Calu3 (cell line): ENCODE results near the gene LAG3. TPM values are rescaled to one million over a fixed set of nuclear protein-coding genes. Genes with fewer than 3 reads are reported as not detected.
A peak's percentile ranks its signal among the peaks of the same experiment; 100 is the strongest.

Experiments used
- BruUV-seq: library from RNA; stranded (reverse); fragments of 400-500 nt; replicated peaks from 2 replicates; lab custom pipeline; 2021; lab: Mats Ljungman, UMichigan
- CTCF ChIA-PET: fragments of 300-600 bp; sonication (Branson Sonifier 250); formaldehyde crosslinking; loops from one replicate; lab custom pipeline; 2022; ENCODE audit warnings: antibody characterized with exemption; lab: Charles Lee
- DNase-seq: peaks from one replicate; pipeline ENCODE4 v3.0.0; 2022
- H3K27ac Mint-ChIP-seq: one replicate; pipeline ENCODE4 v1.8.0; 2022; ENCODE audit warnings: mixed read lengths; ENCODE audit not compliant: unreplicated experiment
- H3K27me3 Mint-ChIP-seq: one replicate; pipeline ENCODE4 v1.8.0; 2022; ENCODE audit warnings: mixed read lengths; ENCODE audit not compliant: unreplicated experiment
- H3K36me3 Mint-ChIP-seq: one replicate; pipeline ENCODE4 v1.8.0; 2022; ENCODE audit warnings: mild to moderate bottlenecking, moderate library complexity, mixed read lengths; ENCODE audit not compliant: insufficient read depth, unreplicated experiment
- H3K4me1 Mint-ChIP-seq: one replicate; pipeline ENCODE4 v1.8.0; 2022; ENCODE audit warnings: mild to moderate bottlenecking, low read depth, mixed read lengths; ENCODE audit not compliant: unreplicated experiment
- H3K4me3 Mint-ChIP-seq: one replicate; pipeline ENCODE4 v1.8.0; 2022; ENCODE audit warnings: mild to moderate bottlenecking, low read depth, moderate library complexity, mixed read lengths; ENCODE audit not compliant: unreplicated experiment
- H3K9me3 Mint-ChIP-seq: one replicate; pipeline ENCODE4 v1.8.0; 2022; ENCODE audit warnings: low read depth, mixed read lengths; ENCODE audit not compliant: unreplicated experiment
- CTCF ChIP-seq: fragments of 200-600 bp; IDR thresholded peaks from one replicate; pipeline ENCODE4 v1.8.0; 2022; ENCODE audit warnings: antibody characterized with exemption; ENCODE audit not compliant: unreplicated experiment
- intact Hi-C: fragments of 100-400 bp; cut with micrococcal nuclease; formaldehyde crosslinking; loops from one replicate; pipeline ENCODE4 v1.10.0; 2022; ENCODE audit not compliant: unreplicated experiment
- total RNA-seq: library from RNA; stranded (reverse); gene quantifications from 2 replicates; pipeline ENCODE4 v1.2.3, GENCODE V29; 2022

The LAG3 gene
- total RNA-seq, 1 experiment from 2014 or later, result not detected

DNA sequence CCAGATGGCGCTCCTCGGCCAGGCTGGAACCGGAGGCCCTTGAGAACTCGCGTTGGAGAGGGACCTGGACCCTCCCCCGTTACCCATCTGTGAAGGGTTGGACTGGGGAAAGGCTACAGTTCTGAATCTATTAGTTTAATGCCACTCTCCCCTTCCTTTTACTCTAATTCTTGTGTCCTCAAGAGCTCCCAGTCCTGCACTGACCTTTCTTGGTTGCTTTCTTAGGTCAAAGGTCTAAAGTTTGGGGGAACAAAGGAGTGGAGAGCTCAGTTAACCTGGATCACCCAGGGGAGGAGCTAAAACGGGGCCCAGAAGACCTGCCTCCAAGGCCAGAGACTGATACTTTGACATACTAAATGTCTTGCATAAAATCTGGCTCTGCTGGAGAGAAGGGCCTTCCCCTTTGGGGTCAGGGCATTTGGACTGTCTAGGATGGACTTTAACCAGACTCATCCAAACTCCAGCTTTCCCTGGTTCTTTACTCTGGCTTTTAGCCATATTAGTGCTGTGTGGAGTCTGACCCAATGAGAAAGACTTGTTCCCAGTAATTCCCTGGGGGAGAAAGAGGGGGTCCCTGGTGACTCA lies 18.5 kb upstream of the LAG3 start:
- no TSS peak for BruUV-seq

DNA sequence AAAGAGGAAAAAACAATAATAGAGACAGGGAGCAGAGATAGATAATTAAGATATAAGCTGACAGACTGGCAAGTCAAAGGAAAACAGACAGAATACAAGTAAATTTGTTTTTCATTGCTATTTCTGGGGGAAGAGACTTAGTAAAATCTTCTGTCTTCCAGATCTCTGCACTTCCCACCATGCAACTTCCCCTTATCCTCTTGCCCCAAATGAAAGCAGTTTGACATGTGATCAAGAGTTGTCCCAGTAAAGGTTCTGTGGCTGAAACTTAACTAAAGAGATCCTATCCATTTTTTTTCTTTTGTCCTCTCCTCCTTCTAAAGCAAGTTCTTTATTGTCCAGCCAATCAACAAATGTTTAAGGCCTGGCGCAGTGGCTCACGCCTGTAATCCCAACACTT lies 17.9 kb upstream of the LAG3 start:
- Mint-ChIP-seq H3K4me3 (no peak overlapping the region), H3K27me3 (peaks cover 34% of the 10 kb centered on the region), H3K27ac (no peak overlapping the region), H3K36me3 (peaks cover 29% of the 10 kb centered on the region), H3K9me3 (no peaks in the 10 kb centered on the region), H3K4me1 (peaks cover 7% of the 10 kb centered on the region)
- no peak for TF ChIP-seq CTCF
- no TSS peak for BruUV-seq
- CTCF ChIA-PET, result interaction anchor here (1.5 to 2.7 kb wide), 3 partner anchors 12 to 71 kb away, joined by 5 to 24 read pairs (median 7); partner anchors contain the start of gene PTMS
- no peak for DNase-seq
- intact Hi-C loops, result no loop called here

More for the DNA sequence above, 18.5 kb upstream of the LAG3 start:
- no peak for DNase-seq
- Mint-ChIP-seq H3K36me3 (peaks cover 35% of the 10 kb centered on the region), H3K4me3 (peak overlapping the region; percentile 98), H3K4me1 (peaks cover 7% of the 10 kb centered on the region), H3K27me3 (peaks cover 29% of the 10 kb centered on the region), H3K9me3 (no peaks in the 10 kb centered on the region), H3K27ac (peak overlapping the region; percentile 88)
- intact Hi-C loops, result loop anchor here (2.0 kb wide), 2 partner anchors 25 to 81 kb away; no protein-coding TSS in a partner anchor
- CTCF ChIA-PET, result interaction anchor here (0.9 to 2.7 kb wide), 8 partner anchors 13 to 98 kb away, joined by 4 to 24 read pairs (median 6); partner anchors contain the start of genes CDCA3, COPS7A, PTMS and USP5
- TF ChIP-seq CTCF, result no peak

DNA sequence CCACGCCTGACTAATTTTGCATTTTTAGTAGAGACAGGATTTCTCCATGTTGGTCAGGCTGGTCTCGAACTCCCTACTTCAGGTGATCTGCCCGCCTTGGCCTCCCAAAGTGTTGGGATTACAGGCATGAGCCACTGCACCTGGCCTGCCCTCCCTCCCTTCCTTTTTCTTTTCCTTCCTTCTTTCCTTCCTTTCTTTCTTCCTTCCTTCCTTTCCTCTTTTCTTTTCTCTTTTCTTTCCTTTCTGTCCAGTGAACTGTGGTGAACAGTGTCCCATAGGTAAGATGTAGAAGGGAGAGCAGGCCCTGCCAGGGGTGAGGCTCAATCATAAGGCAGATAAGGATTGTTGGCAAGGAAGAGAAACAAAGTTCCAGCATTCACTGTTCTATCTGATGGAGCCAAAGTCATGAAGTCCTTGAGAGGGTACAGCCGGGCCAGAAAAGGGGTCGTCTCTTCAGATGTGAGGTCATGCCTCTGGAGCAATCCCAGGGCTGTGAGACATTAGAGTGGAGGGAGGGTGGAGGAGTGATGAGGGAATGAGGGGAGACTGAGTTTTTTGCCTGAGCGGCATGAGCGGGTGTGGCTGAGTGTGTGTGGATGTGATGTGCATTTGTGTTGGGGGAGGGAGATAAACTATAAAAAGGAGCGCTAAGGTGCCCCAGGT lies 15.2 kb upstream of the LAG3 start:
- no peak for TF ChIP-seq CTCF
- CTCF ChIA-PET, result no interaction called here
- Mint-ChIP-seq H3K36me3 (peaks cover 17% of the 10 kb centered on the region), H3K4me3 (no peak overlapping the region), H3K9me3 (no peaks in the 10 kb centered on the region), H3K4me1 (peaks cover 9% of the 10 kb centered on the region), H3K27ac (no peak overlapping the region), H3K27me3 (peaks cover 44% of the 10 kb centered on the region)
- DNase-seq, result no peak
- BruUV-seq, result no TSS peak
- intact Hi-C loops, result no loop called here

- Mint-ChIP-seq H3K4me3 (no peak overlapping the region), H3K9me3 (peaks cover 2% of the 10 kb centered on the region), H3K36me3 (peaks cover 2% of the 10 kb centered on the region), H3K27me3 (peaks cover 44% of the 10 kb centered on the region), H3K4me1 (peaks cover 13% of the 10 kb centered on the region), H3K27ac (no peak overlapping the region)
- intact Hi-C loops, result no loop called here
- CTCF ChIA-PET, result no interaction called here
- TF ChIP-seq CTCF, result no peak
- DNase-seq, result no peak
- no TSS peak for BruUV-seq
Observed at GRCh38 chr12:6758506-6759095, 13.7 kb upstream of the LAG3 start.
